ENCODE results near the gene DUSP8. TPM values are rescaled to one million over a fixed set of nuclear protein-coding genes. Genes with fewer than 3 reads are reported as not detected.

The DUSP8 gene
- total and polyA plus RNA-seq, 9 of the 15 experiments (the other 6 are each of a cell fraction or from before 2014, with no cell fraction given): 0.14 to 2.0 (median 0.86) TPM; not detected in 2

DNA sequence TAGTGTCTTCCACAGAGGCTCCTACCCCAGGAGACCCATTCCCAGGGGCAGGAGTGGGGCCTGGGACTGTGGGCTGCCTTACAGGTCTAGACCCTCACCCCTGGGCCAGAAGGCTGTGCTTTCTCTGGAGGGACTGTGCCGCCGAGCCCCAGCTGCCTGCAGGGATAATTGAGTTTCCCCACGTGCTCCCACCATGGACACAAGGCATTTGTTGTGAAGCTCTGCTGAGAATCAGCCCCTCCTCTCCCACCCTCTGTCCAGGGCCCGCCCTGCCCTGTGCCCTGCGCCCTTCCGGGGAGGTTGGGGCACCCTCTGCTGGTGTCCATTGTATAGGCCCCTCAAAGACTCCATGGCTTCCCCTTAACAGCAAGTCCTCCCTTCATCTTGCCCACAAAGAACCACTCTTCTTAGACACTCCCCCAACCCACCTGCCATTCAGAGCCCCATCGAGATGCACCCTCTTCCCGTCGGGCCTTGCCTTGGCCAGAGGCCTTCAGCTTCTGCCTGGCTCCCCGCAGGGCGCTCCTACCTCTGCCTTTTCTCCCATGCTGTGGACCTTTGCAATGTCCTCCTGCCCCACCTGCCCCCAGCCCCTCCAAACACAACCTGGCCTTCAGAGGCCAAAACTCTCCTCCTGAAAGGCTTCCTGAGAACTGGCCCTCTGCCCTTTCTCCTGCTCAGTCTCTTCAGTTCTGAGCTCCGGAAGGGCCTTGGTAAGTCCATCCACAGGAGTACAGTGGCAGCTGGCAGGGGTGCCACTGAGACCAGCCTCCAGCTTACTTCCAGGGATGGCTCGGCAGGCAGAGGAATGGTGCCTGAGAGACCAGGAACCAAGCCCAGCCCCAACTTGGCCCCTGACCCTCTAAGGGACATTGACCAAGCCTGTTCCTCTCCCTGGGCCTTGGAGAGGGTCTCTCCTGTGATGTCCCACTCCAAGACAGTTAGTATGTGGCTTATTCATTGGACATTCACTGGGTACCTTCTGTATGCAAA, 22.4 kb downstream of the DUSP8 start (continued):
- TF ChIP-seq KLF13 (tag; IDR thresholded peaks at IDR 0.05; ENCODE audit: borderline replicate concordance, low read depth) (no peak), MAZ (CRISPR knock-in tag; conservative IDR thresholded peaks at IDR 0.05 in 1 of 2, IDR thresholded peaks at IDR 0.05 in 1 of 2) (peak in 1 of 2 experiments; percentile 37; a peak in 2 of 4 replicates), ZBTB1 (CRISPR knock-in tag; IDR thresholded peaks at IDR 0.05; ENCODE audit: borderline replicate concordance, low read depth) (no peak)
- TF ChIP-seq, protein P1, sequence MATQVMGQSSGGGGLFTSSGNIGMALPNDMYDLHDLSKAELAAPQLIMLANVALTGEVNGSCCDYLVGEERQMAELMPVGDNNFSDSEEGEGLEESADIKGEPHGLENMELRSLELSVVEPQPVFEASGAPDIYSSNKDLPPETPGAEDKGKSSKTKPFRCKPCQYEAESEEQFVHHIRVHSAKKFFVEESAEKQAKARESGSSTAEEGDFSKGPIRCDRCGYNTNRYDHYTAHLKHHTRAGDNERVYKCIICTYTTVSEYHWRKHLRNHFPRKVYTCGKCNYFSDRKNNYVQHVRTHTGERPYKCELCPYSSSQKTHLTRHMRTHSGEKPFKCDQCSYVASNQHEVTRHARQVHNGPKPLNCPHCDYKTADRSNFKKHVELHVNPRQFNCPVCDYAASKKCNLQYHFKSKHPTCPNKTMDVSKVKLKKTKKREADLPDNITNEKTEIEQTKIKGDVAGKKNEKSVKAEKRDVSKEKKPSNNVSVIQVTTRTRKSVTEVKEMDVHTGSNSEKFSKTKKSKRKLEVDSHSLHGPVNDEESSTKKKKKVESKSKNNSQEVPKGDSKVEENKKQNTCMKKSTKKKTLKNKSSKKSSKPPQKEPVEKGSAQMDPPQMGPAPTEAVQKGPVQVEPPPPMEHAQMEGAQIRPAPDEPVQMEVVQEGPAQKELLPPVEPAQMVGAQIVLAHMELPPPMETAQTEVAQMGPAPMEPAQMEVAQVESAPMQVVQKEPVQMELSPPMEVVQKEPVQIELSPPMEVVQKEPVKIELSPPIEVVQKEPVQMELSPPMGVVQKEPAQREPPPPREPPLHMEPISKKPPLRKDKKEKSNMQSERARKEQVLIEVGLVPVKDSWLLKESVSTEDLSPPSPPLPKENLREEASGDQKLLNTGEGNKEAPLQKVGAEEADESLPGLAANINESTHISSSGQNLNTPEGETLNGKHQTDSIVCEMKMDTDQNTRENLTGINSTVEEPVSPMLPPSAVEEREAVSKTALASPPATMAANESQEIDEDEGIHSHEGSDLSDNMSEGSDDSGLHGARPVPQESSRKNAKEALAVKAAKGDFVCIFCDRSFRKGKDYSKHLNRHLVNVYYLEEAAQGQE (IDR thresholded peaks at IDR 0.05; ENCODE audit: borderline replicate concordance): peak; percentile 15; the same call in 1 of the 2 replicates
- TF ChIP-seq, protein P1 (CRISPR knock-in tag; IDR thresholded peaks at IDR 0.05; ENCODE audit: low read depth): no peak
- TF ChIP-seq, protein P2, sequence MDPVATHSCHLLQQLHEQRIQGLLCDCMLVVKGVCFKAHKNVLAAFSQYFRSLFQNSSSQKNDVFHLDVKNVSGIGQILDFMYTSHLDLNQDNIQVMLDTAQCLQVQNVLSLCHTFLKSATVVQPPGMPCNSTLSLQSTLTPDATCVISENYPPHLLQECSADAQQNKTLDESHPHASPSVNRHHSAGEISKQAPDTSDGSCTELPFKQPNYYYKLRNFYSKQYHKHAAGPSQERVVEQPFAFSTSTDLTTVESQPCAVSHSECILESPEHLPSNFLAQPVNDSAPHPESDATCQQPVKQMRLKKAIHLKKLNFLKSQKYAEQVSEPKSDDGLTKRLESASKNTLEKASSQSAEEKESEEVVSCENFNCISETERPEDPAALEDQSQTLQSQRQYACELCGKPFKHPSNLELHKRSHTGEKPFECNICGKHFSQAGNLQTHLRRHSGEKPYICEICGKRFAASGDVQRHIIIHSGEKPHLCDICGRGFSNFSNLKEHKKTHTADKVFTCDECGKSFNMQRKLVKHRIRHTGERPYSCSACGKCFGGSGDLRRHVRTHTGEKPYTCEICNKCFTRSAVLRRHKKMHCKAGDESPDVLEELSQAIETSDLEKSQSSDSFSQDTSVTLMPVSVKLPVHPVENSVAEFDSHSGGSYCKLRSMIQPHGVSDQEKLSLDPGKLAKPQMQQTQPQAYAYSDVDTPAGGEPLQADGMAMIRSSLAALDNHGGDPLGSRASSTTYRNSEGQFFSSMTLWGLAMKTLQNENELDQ (CRISPR knock-in tag; IDR thresholded peaks at IDR 0.05; ENCODE audit: borderline replicate concordance): no peak
